CD4-positive, alpha-beta T cell treated with Interleukin-15 for 4 hours (primary cell): ENCODE measurements around the gene DNAJA3.

Experiments used
- DNase-seq: peaks from one replicate; pipeline ENCODE4 v3.0.0-alpha.2; 2020; ENCODE audit warnings: low spot score

DNAJA3 gene

GRCh38 chr16:4433914-4434787, 8.5 kb downstream of the DNAJA3 start:
- DNase-seq = no peak

- no peak for DNase-seq
These were observed 9.8 kb downstream of the DNAJA3 start for GRCh38 chr16:4435337-4436067.

GRCh38 chr16:4437366-4437765, 11.7 kb downstream of the DNAJA3 start:
- DNase-seq = no peak

- DNase-seq = no peak
These were observed 16.7 kb downstream of the DNAJA3 start for GRCh38 chr16:4442371-4442770.

GRCh38 chr16:4443271-4443670, 17.6 kb downstream of the DNAJA3 start:
- no peak for DNase-seq

GRCh38 chr16:4443986-4444385, 18.3 kb downstream of the DNAJA3 start:
- DNase-seq = no peak

GRCh38 chr16:4450430-4450829, 24.8 kb downstream of the DNAJA3 start:
- DNase-seq = no peak

- DNase-seq = no peak
These were observed 25.4 kb downstream of the DNAJA3 start for GRCh38 chr16:4450931-4451519.

GRCh38 chr16:4452674-4453073, 27.0 kb downstream of the DNAJA3 start:
- no peak for DNase-seq

- DNase-seq = no peak
These were observed 29.0 kb downstream of the DNAJA3 start for GRCh38 chr16:4454623-4455022.

- DNase-seq = no peak
These were observed 29.4 kb downstream of the DNAJA3 start for GRCh38 chr16:4455081-4455480.

- DNase-seq = no peak
These were observed 30.3 kb downstream of the DNAJA3 start for GRCh38 chr16:4455951-4456350.

GRCh38 chr16:4460936-4461249, 35.2 kb downstream of the DNAJA3 start:
- no peak for DNase-seq

GRCh38 chr16:4461250-4462085, 35.8 kb downstream of the DNAJA3 start:
- DNase-seq = no peak

- no peak for DNase-seq
These were observed 38.0 kb downstream of the DNAJA3 start for GRCh38 chr16:4463522-4464163.

- DNase-seq = peak; percentile 77
These were observed 40.5 kb downstream of the DNAJA3 start for GRCh38 chr16:4465977-4466779.

GRCh38 chr16:4467916-4468315, 42.2 kb downstream of the DNAJA3 start:
- DNase-seq = no peak

- DNase-seq = no peak
These were observed 43.3 kb downstream of the DNAJA3 start for GRCh38 chr16:4468972-4469371.

GRCh38 chr16:4471869-4472268, 46.2 kb downstream of the DNAJA3 start:
- DNase-seq = no peak

- no peak for DNase-seq
These were observed 47.2 kb downstream of the DNAJA3 start for GRCh38 chr16:4472880-4473279.
